Measurements from ENCODE around the gene PSME1.

Gene PSME1

Small RNA genes within 50 kb of the gene (small RNA-seq; reads per million reads assigned to genes)
- 0.05 to 0.09 reads per million in 2 experiments for gene IPO4
- 0 to 0.04 reads per million in 2 experiments for gene IRF9
- 0.05 to 2.1 reads per million in 2 experiments for gene RNA5SP383

Measured in SK-N-DZ (cell line).